ENCODE measurements around the gene CLTB. TPM values are rescaled to one million over a fixed set of nuclear protein-coding genes. Genes with fewer than 3 reads are reported as not detected.
A peak's percentile ranks its signal among the peaks of the same experiment; 100 is the strongest.

CLTB gene, protein sequence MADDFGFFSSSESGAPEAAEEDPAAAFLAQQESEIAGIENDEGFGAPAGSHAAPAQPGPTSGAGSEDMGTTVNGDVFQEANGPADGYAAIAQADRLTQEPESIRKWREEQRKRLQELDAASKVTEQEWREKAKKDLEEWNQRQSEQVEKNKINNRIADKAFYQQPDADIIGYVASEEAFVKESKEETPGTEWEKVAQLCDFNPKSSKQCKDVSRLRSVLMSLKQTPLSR
- total RNA-seq: 71.6 and 84.0 TPM in 2 replicates

DNA sequence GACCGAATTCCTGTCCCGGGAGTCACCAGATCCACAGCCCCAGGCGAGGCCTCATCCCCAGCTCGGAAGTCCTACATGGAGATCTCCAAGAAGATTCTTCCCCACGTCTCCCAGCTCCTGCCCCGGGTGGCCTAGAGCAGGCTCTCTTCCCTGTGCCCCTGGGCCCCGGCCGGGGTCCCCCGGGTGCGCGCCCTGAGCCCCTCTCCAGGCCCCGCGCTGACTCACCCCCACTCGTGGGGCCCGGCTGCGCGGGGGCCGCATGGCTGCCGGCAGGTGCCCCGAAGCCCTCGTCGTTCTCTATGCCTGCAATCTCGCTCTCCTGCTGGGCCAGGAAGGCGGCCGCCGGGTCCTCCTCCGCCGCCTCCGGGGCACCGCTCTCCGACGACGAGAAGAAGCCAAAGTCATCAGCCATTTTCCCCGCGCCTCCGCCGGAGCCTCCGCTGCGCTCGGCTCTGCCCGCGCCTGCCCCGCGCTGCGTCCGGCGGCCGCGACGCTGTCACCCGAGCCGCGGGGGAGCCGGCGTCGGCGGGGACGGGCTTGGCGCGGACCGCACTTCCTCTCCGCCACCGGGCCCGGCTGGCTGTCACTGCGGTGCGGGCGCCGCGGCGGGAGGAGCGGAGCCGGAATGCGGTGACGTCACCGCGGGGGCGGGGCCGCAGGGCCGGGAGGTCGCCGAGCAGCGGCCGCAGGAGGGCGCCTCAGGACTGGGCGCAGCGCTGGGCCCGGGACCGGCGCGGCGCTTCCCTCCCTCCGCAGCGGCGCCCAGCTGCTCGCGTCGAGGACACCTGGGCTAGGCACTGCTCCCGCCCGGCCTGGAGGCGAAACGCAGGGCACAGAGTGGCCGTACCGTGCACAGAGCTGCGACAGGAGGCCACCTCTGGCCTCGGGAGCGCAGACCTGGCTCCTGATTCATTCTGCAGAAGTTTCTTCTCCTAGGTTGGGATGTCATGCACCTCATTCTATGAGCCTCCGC, at the start of gene CLTB:
TSS of gene CLTB (minus strand) at position 588 of the 973 bp plus-strand sequence. CDS start at position 412, 176 bp downstream.
- Mint-ChIP-seq H3K4me3 (peak within 1 kb of the TSS; percentile 84), H3K36me3 (ENCODE audit: low read depth) (peaks cover 2% of the 10 kb centered on the region), H3K27ac (peak within 1 kb of the TSS; percentile 44), H3K9me3 (no peaks in the 10 kb centered on the region), H3K4me1 (ENCODE audit: low read depth) (peaks cover 38% of the 10 kb centered on the region), H3K27me3 (ENCODE audit: insufficient read depth) (peaks cover 14% of the 10 kb centered on the region)
- intact Hi-C loops (cut with micrococcal nuclease): loop anchor here (1.0 to 5.0 kb wide), 9 partner anchors 27 to 231 kb away; partner anchors contain the start of genes FAF2, KIAA1191, RNF44 and TSPAN17
- peak; percentile 76 for DNase-seq (ENCODE audit: low spot score)

DNA sequence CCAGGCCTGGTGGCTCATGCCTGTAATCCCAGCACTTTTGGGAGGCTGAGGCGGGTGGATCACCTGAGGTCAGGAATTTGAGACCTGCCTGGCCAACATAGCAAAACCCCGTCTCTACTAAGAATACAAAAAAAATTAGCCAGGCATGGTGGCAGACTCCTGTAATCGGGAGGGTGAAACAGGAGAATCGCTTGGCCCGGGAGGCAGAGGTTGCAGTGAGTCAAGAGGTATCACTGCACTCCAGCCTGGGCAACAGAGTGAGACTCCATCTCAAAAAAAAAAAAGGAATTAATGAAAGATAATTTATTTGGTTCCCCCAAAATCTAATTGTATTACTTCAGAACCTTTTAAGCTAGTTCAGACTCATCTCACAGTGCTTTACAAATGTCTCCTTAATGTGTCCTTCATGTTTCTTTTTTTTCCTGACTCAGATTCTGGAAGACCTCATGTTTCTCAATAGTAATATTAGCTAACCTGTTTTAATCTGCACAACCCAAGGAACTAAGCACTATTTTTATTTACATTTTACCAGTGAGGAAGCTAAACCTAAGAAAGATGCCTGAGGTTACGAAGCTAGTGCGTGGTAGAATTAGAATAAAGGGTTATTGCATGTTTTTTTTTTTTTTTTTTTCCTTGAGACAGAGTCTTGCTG, 46.9 kb upstream of the CLTB start:
- Mint-ChIP-seq H3K27ac (no peak overlapping the region), H3K9me3 (no peaks in the 10 kb centered on the region), H3K4me3 (no peak overlapping the region), H3K36me3 (ENCODE audit: low read depth) (peaks cover 21% of the 10 kb centered on the region), H3K4me1 (ENCODE audit: low read depth) (peaks cover 23% of the 10 kb centered on the region), H3K27me3 (ENCODE audit: insufficient read depth) (no peaks in the 10 kb centered on the region)
- no peak for DNase-seq (ENCODE audit: low spot score)
- intact Hi-C loops (cut with micrococcal nuclease): no loop called here

DNA sequence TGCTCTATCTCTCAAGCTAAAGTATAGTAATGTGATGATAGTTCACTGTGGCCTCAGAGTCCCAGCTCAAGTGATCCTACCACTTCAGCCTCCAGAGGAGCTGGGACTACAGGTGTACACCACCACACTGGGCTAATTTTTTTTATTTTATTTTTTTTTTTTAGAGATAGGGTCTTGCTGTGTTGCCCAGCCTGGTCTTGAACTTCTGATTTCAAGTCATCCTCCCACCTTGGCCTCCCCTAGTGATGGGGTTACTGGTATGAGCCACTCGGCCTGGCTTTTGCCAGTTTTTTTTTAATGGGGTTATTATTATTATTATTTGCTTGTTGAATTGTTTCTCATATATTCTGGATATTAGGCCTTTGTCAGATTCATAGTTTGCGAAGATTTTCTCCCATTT, 45.0 kb upstream of the CLTB start:
- intact Hi-C loops (cut with micrococcal nuclease): no loop called here
- no peaks in the 10 kb centered on the region for H3K27me3 Mint-ChIP-seq (ENCODE audit: insufficient read depth)
- peaks cover 17% of the 10 kb centered on the region for H3K4me1 Mint-ChIP-seq (ENCODE audit: low read depth)
- H3K9me3 Mint-ChIP-seq: no peaks in the 10 kb centered on the region
- H3K36me3 Mint-ChIP-seq (ENCODE audit: low read depth): peaks cover 19% of the 10 kb centered on the region
- H3K4me3 Mint-ChIP-seq: no peak overlapping the region
- H3K27ac Mint-ChIP-seq: no peak overlapping the region
- no peak for DNase-seq (ENCODE audit: low spot score)

DNA sequence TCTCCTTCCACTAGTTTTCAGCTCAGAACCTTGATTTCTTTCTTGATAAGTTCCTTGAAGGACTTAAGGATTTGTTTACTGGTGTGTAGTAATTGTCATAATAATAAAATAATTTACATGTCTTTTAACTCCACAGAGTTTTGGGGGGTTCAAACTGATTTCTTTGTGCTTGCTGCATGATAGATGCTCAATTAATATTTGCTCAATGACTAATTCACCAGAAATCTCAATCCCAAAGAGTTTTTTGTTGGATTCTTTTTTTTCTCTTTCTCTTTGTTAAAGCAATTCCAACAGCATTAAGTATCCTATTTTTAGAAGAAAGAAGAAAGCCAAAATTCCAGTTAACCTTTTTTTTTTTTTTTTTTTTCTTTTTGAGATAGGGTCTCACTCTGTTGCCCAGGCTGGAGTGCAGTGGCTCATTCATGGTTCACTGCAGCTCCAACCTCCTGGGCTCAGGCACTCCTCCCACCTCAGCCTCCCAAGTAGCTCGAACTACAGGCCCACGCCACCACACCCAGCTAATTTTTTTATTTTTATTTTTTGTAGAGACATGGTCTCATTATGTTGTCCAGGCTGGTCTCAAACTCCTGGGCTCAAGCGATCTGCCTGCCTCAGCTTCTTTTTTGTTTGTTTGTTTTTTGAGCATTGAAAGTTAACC, 42.7 kb upstream of the CLTB start:
- intact Hi-C loops (cut with micrococcal nuclease): no loop called here
- no peaks in the 10 kb centered on the region for H3K9me3 Mint-ChIP-seq
- peaks cover 12% of the 10 kb centered on the region for H3K4me1 Mint-ChIP-seq (ENCODE audit: low read depth)
- peaks cover 15% of the 10 kb centered on the region for H3K36me3 Mint-ChIP-seq (ENCODE audit: low read depth)
- H3K27ac Mint-ChIP-seq: no peak overlapping the region
- no peak overlapping the region for H3K4me3 Mint-ChIP-seq
- DNase-seq (ENCODE audit: low spot score): no peak
- no peaks in the 10 kb centered on the region for H3K27me3 Mint-ChIP-seq (ENCODE audit: insufficient read depth)

DNA sequence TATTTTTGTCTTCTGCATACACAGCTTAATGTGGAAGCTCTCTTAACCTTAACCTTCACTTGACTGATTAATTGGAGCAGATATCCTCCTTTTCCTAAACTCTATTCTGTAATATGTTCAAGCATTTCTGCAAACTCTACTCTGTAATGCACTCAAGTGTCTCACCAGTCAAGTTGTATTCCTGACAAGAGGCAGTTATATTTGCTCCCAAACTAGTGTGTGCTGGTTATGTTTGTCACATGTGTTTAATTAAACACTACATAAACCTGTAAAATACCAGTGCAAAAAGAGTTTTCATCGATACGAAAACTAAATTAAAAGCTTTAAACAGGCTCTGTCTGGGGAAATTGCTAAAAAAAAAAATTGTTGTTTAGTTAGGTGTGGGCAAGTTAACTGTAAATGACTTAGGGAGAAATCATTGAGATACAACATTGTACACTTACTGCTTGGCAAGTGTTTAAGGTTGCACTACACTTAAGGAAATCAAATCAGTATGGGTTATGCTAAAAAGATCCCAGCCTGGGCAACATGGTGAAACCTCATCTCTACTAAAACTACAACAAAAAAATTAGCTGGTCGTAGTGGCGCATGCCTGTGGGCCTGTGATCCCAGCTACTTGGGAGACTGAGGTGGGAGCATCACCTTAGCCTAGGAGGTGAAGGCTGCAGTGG, 38.5 kb upstream of the CLTB start:
- H3K4me1 Mint-ChIP-seq (ENCODE audit: low read depth): peaks cover 22% of the 10 kb centered on the region
- H3K4me3 Mint-ChIP-seq: no peak overlapping the region
- H3K36me3 Mint-ChIP-seq (ENCODE audit: low read depth): peaks cover 21% of the 10 kb centered on the region

DNA sequence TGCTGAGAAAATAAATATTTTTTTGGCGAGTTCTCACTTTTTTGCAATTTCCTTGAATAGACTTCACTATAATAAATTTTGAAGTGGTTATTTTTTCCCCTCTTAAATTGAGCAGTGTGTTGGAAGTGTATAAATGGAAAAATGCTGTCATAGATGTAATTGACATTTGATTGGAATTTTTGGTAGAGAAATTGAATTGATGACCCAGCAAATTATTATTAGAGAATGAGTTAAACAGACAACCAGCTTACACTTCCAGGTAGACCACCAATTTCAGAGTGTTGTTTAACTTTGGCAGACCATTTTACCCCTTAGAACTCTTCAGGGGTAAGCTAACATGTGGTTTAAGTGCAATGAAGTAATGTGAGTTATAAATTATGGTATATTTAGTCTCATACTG, 33.7 kb upstream of the CLTB start:
- Mint-ChIP-seq H3K36me3 (ENCODE audit: low read depth) (peaks cover 11% of the 10 kb centered on the region), H3K4me1 (ENCODE audit: low read depth) (peaks cover 40% of the 10 kb centered on the region), H3K27me3 (ENCODE audit: insufficient read depth) (peaks cover 2% of the 10 kb centered on the region), H3K4me3 (peak overlapping the region; percentile 26), H3K9me3 (no peaks in the 10 kb centered on the region), H3K27ac (no peak overlapping the region)
- intact Hi-C loops (cut with micrococcal nuclease): no loop called here
- no peak for DNase-seq (ENCODE audit: low spot score)

More for the DNA sequence above, 38.5 kb upstream of the CLTB start:
- intact Hi-C loops (cut with micrococcal nuclease): no loop called here
- DNase-seq (ENCODE audit: low spot score): no peak
- H3K27ac Mint-ChIP-seq: no peak overlapping the region
- H3K27me3 Mint-ChIP-seq (ENCODE audit: insufficient read depth): no peaks in the 10 kb centered on the region
- no peaks in the 10 kb centered on the region for H3K9me3 Mint-ChIP-seq

DNA sequence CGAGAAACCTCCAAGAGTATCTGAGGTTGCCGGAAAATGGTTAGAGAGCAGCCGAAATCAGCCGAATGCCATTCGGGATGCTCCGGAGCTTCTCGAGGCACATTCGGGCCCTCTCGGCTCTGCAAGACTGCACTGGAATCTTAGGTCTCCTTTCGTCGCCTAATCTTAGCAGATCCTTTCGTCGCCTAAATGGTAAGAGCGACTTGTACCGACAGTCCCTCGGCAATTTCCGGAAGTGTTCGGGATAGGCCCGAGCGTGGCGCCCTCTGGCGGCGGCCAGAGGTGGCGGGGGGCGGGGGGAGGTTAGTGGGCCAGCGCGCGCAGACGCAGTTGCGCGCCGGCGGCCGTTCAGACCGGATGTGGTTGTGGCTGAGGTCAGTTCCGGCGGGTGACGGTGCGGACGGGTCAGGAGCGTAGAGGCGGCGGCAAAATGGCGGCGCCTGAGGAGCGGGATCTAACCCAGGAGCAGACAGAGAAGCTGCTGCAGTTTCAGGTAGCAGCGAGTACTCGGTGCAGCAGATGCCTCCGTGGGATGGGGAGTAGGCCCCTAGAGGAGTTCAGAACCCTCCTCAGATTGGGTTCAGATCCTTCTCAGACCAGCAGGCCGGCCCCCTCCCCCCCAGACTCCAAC, 31.8 kb upstream of the CLTB start, which contains the start of gene FAF2:
TSS of gene FAF2 (plus strand) at position 408 of the 631 bp plus-strand sequence. CDS start at position 431, 23 bp downstream.
- Mint-ChIP-seq H3K9me3 (no peaks in the 10 kb centered on the region), H3K4me3 (peak within 1 kb of the TSS; percentile 97), H3K36me3 (ENCODE audit: low read depth) (peaks cover 8% of the 10 kb centered on the region), H3K27ac (peak within 1 kb of the TSS; percentile 96), H3K4me1 (ENCODE audit: low read depth) (peaks cover 40% of the 10 kb centered on the region), H3K27me3 (ENCODE audit: insufficient read depth) (peaks cover 2% of the 10 kb centered on the region)
- intact Hi-C loops (cut with micrococcal nuclease): loop anchor here (1.0 to 5.0 kb wide), 8 partner anchors 12 to 854 kb away; partner anchors contain the start of genes CLTB, KIAA1191, PRELID1 and RAB24
- peak; percentile 99 for DNase-seq (ENCODE audit: low spot score)

DNA sequence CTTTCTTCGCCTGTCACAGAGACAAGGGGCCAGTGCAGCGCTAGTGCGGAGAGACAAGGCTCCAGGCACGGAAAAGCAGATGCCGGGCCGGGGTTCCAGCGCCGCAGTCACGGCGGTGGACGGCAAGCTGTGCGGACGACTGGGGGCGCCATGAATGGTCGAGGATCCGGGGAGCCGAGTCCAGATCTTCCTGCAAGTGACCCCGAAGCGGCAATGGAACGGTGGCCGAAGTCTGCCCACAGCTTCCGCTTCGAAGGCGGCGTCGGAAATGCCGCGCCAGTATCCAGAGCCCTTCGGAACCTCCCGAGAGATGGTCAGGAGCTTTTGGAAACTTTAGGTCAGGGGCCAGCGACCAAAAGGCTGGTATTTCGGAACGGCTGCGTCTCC, 31.2 kb upstream of the CLTB start:
- Mint-ChIP-seq H3K27me3 (ENCODE audit: insufficient read depth) (peaks cover 5% of the 10 kb centered on the region), H3K36me3 (ENCODE audit: low read depth) (peaks cover 5% of the 10 kb centered on the region), H3K4me1 (ENCODE audit: low read depth) (peaks cover 39% of the 10 kb centered on the region), H3K27ac (peak overlapping the region; percentile 96), H3K9me3 (no peaks in the 10 kb centered on the region), H3K4me3 (peak overlapping the region; percentile 97)
- DNase-seq (ENCODE audit: low spot score): no peak
- intact Hi-C loops (cut with micrococcal nuclease): loop anchor here (1.0 to 5.0 kb wide), 3 partner anchors 11 to 855 kb away; partner anchors contain the start of genes PRELID1 and RAB24

DNA sequence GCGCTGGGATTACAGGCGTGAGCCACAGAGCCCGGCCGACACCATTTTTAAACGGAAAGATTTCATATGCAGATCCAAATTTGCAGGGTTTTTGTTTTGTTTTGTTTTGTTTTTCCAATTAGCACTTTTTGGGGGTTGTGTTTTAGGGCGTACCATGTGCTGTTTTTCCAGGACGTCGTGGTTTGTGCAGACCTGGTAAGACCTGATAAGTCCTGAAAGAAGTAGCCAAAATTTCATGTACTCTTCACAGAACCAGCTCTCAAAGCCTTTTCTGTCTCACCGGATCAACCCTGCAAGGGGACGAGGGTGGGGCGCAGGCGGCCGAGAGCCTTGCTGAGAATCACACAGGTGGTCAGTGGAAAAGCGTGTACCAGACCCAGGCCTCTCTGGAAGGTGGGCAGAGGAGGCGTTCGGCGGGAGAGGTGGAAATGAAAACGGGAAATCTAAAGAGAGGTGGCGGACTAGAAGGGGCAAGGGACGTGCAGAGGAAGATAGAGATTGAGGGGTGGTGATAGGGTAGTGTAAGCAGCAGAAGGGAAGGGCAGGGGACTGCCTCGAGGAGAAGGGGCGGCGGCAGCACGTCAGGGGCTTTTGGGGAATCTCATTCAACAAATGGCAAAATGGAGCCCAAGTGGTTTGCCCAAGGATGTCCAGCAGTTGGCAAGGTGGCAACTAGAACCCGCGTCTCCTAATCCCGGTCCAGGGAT, 30.7 kb upstream of the CLTB start:
- Mint-ChIP-seq H3K27ac (peak overlapping the region; percentile 96), H3K9me3 (no peaks in the 10 kb centered on the region), H3K4me1 (ENCODE audit: low read depth) (peaks cover 34% of the 10 kb centered on the region), H3K27me3 (ENCODE audit: insufficient read depth) (peaks cover 8% of the 10 kb centered on the region), H3K4me3 (peak overlapping the region; percentile 97), H3K36me3 (ENCODE audit: low read depth) (peaks cover 1% of the 10 kb centered on the region)
- peak; percentile 5 for DNase-seq (ENCODE audit: low spot score)
- intact Hi-C loops (cut with micrococcal nuclease): loop anchor here (1.0 to 5.0 kb wide), 3 partner anchors 11 to 855 kb away; partner anchors contain the start of genes PRELID1 and RAB24

DNA sequence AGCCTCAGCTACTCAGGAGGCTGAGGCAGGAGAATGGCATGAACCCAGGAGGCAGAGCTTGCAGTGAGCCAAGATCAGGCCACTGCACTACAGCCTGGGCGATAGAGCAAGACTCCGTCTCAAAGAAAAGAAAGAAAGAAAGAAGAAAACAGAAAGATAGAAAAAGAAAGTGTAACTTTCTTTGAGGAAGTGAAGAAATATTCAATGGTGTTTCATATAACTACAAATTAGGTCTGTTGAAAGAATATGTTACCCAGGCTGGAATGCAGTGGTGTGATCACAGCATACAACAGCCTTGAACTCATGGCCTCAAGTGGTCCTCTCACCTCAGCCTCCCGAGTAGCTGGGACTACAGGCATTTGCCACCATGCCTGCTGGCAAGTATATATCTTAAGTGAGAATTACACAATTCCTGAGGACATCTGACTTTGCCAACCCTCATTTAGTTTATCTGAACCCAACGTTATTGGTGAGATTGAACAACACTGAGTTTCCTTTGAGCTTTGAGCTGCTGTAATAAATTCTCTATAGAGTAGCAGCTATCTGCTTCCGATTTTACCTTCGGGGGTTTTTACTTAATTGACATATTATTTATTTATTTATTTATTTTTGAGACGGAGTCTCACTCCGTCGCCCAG, 29.8 kb upstream of the CLTB start:
- intact Hi-C loops (cut with micrococcal nuclease): loop anchor here (5.0 kb wide), 2 partner anchors 794 to 856 kb away; partner anchors contain the start of genes PRELID1 and RAB24
- Mint-ChIP-seq H3K4me3 (peak overlapping the region; percentile 66), H3K4me1 (ENCODE audit: low read depth) (peaks cover 34% of the 10 kb centered on the region), H3K27me3 (ENCODE audit: insufficient read depth) (peaks cover 9% of the 10 kb centered on the region), H3K36me3 (ENCODE audit: low read depth) (peaks cover 1% of the 10 kb centered on the region), H3K9me3 (no peaks in the 10 kb centered on the region), H3K27ac (no peak overlapping the region)
- DNase-seq (ENCODE audit: low spot score): no peak
